HepG2 (cell line): ENCODE results near the gene TFDP2. TPM values are rescaled to one million over a fixed set of nuclear protein-coding genes. Genes with fewer than 3 reads are reported as not detected.

Source experiments
- ATAC-seq: fragments of 200-7000 bp; cut with Tn5 transposase; 3 replicates; pipeline ENCODE4 v1.9.1; 2020; ENCODE audit warnings: mild to moderate bottlenecking, moderate library complexity
- BruUV-seq: library from RNA; stranded (reverse); fragments of 400-500 nt; replicated peaks from 2 replicates; lab custom pipeline; 2021; lab: Mats Ljungman, UMichigan
- CTCF ChIA-PET: fragments of 300-600 bp; formaldehyde crosslinking; extraction: SDS; loops from one replicate; lab custom pipeline; 2021; ENCODE audit warnings: low total read pairs, inconsistent platforms, low intra/inter-chr PET ratio; lab: Yijun Ruan, JAX
- POLR2A ChIA-PET: fragments of 350-600 bp; sonication (Branson Sonifier 250); formaldehyde crosslinking; loops from one replicate; lab custom pipeline; 2020; ENCODE audit warnings: antibody characterized with exemption, inconsistent platforms; lab: Yijun Ruan, JAX
- DNase-seq: peaks from one replicate; pipeline ENCODE4 v3.0.0-alpha.2; 2015; ENCODE audit warnings: low spot score
- FAIRE-seq: peaks from 3 replicates; lab custom pipeline; 2011; peaks lifted over from hg19 to GRCh38; lab: Jason Lieb, UNC
- H2AFZ ChIP-seq: one replicate; pipeline ENCODE4 v1.6.1; 2011; ENCODE audit warnings: low read length, inconsistent platforms
- H3K27ac ChIP-seq: fragments of 300-600 bp; 3 replicates; pipeline ENCODE4 v1.8.0; 2011; ENCODE audit warnings: mixed run types, mild to moderate bottlenecking, mixed read lengths, low read length, inconsistent platforms; ENCODE audit not compliant: insufficient read depth; ENCODE audit errors: extremely low read length
- H3K27me3 ChIP-seq, 2 experiments: fragments of 200-600 bp in 1 of 2; 2 replicates in 1 of 2; 3 replicates in 1 of 2; pipeline versions ENCODE4 v1.6.0 to v1.8.0; 2011; ENCODE audit warnings: low read length in 2 of 2, mild to moderate bottlenecking in 2 of 2, moderate library complexity in 2 of 2, inconsistent platforms in 1 of 2; ENCODE audit not compliant: insufficient read depth in 2 of 2, control insufficient read depth in 1 of 2
- H3K36me3 ChIP-seq, 2 experiments: fragments of 200-600 bp in 1 of 2; replicated peaks in 1 of 2; 2 replicates in 1 of 2; 3 replicates in 1 of 2; pipeline versions ENCODE4 v1.5.1 to v1.8.0; 2011; ENCODE audit warnings: low read length in 2 of 2, inconsistent platforms in 1 of 2; ENCODE audit not compliant: insufficient read depth in 2 of 2, control insufficient read depth in 1 of 2
- H3K4me1 ChIP-seq: 2 replicates; pipeline ENCODE4 v1.5.1; 2012; ENCODE audit warnings: low read length, inconsistent platforms; ENCODE audit not compliant: insufficient read depth
- H3K4me2 ChIP-seq: 2 replicates; pipeline ENCODE4 v1.6.0; 2011; ENCODE audit warnings: low read depth, low read length, inconsistent platforms
- H3K4me3 ChIP-seq, 3 experiments: fragments of 200-600 bp in 1 of 3; sonication (generic), shearing (Covaris generic) in 1 of 3; replicated peaks in 1 of 3; 2 replicates each; pipeline ENCODE4 v1.5.1; 2011 to 2016; ENCODE audit warnings: low read length in 3 of 3, inconsistent platforms in 2 of 3, low read depth in 2 of 3, mild to moderate bottlenecking in 2 of 3, control low read depth in 1 of 3, mixed read lengths in 1 of 3; ENCODE audit not compliant: insufficient read depth in 1 of 3
- H3K79me2 ChIP-seq: one replicate; pipeline ENCODE4 v1.6.1; 2011; ENCODE audit warnings: low read length, inconsistent platforms; ENCODE audit not compliant: insufficient read depth
- H3K9ac ChIP-seq: 2 replicates; pipeline ENCODE4 v1.6.0; 2011; ENCODE audit warnings: mild to moderate bottlenecking, low read depth, low read length, inconsistent platforms; ENCODE audit not compliant: insufficient read depth
- H3K9me3 ChIP-seq: 2 replicates; pipeline ENCODE4 v1.5.1; 2012; ENCODE audit warnings: mild to moderate bottlenecking, low read length
- H4K20me1 ChIP-seq: 2 replicates; pipeline ENCODE4 v1.6.0; 2011; ENCODE audit warnings: inconsistent platforms, mild to moderate bottlenecking, low read length, moderate library complexity; ENCODE audit not compliant: insufficient read depth
- ARNTL ChIP-seq: sonication (generic); formaldehyde crosslinking; IDR thresholded peaks from 2 replicates; pipeline ENCODE4 v1.4.0; 2020; ENCODE audit warnings: mild to moderate bottlenecking, missing genetic modification reagents
- BRD4 ChIP-seq: sonication (generic); formaldehyde crosslinking; IDR thresholded peaks from 2 replicates; pipeline ENCODE4 v1.4.0; 2020; ENCODE audit warnings: missing genetic modification reagents
- CC2D1A ChIP-seq: sonication (generic); formaldehyde crosslinking; IDR thresholded peaks from 2 replicates; pipeline ENCODE4 v1.8.1; 2023; ENCODE audit warnings: mild to moderate bottlenecking, missing genetic modification reagents
- CENPBD1 ChIP-seq: sonication (generic); formaldehyde crosslinking; IDR thresholded peaks from 2 replicates; pipeline ENCODE4 v1.8.0; 2022; ENCODE audit warnings: missing genetic modification reagents, low read depth, mild to moderate bottlenecking, borderline replicate concordance
- GMEB2 ChIP-seq: IDR thresholded peaks from 2 replicates; pipeline ENCODE4 v1.6.1; 2016; ENCODE audit warnings: missing biosample characterization, missing genetic modification reagents, low read depth
- IKZF4 ChIP-seq: sonication (generic); formaldehyde crosslinking; IDR thresholded peaks from 2 replicates; pipeline ENCODE4 v1.5.1; 2020; ENCODE audit warnings: borderline replicate concordance, mild to moderate bottlenecking, low read depth, missing genetic modification reagents; ENCODE audit errors: not compliant biosample characterization
- NFKBIZ ChIP-seq: IDR thresholded peaks from 2 replicates; pipeline ENCODE4 v1.6.1; 2018; ENCODE audit warnings: missing genetic modification reagents, missing compliant biosample characterization
- POLR2A ChIP-seq, 2 experiments: IDR thresholded peaks; 2 replicates each; pipeline ENCODE4 v1.6.1; 2011; ENCODE audit warnings: low read depth in 2 of 2, low read length in 2 of 2, mild to moderate bottlenecking in 1 of 2, moderate library complexity in 1 of 2; ENCODE audit not compliant: insufficient read depth in 1 of 2
- ZC3H13 ChIP-seq: sonication (generic); formaldehyde crosslinking; IDR thresholded peaks from 2 replicates; pipeline ENCODE4 v1.8.1; 2023; ENCODE audit warnings: mild to moderate bottlenecking, missing genetic modification reagents, moderate library complexity
- ZFX ChIP-seq: sonication (generic); formaldehyde crosslinking; IDR thresholded peaks from 2 replicates; pipeline ENCODE4 v1.4.0; 2020; ENCODE audit warnings: mild to moderate bottlenecking, low read depth, missing genetic modification reagents, moderate library complexity
- ZNF337 ChIP-seq: sonication (generic); formaldehyde crosslinking; IDR thresholded peaks from 2 replicates; pipeline ENCODE4 v1.5.1; 2020; ENCODE audit warnings: missing genetic modification reagents, low read depth, mild to moderate bottlenecking, borderline replicate concordance
- ZNF44 ChIP-seq: sonication (generic); formaldehyde crosslinking; IDR thresholded peaks from 2 replicates; pipeline ENCODE4 v1.5.1; 2020; ENCODE audit warnings: mild to moderate bottlenecking, missing genetic modification reagents
- ZNF691 ChIP-seq: sonication (generic); formaldehyde crosslinking; IDR thresholded peaks from 2 replicates; pipeline ENCODE4 v1.4.0; 2020; ENCODE audit warnings: missing genetic modification reagents, low read depth, mild to moderate bottlenecking, borderline replicate concordance
- ZNF788 ChIP-seq: sonication (generic); formaldehyde crosslinking; IDR thresholded peaks from 2 replicates; pipeline ENCODE4 v1.5.0; 2020; ENCODE audit warnings: mild to moderate bottlenecking, missing genetic modification reagents, borderline replicate concordance
- ZNF841 ChIP-seq: sonication (generic); formaldehyde crosslinking; IDR thresholded peaks from 2 replicates; pipeline ENCODE4 v1.8.1; 2023; ENCODE audit warnings: missing genetic modification reagents, borderline replicate concordance
- ZSCAN5A ChIP-seq: sonication (generic); formaldehyde crosslinking; IDR thresholded peaks from 2 replicates; pipeline ENCODE4 v1.8.0; 2022; ENCODE audit warnings: mild to moderate bottlenecking, missing genetic modification reagents, borderline replicate concordance
- WGBS: methylation state at CpG from one replicate; pipeline ENCODE4 v1.1.6; 2017; ENCODE audit warnings: low lambda C conversion rate; 5-methylcytosine and 5-hydroxymethylcytosine counted together
- in situ Hi-C: cut with HindIII; loops from 2 replicates; pipeline ENCODE4 v1.10.0; 2017; ENCODE audit warnings: low pct_unique_long_range_greater_than_20kb; ENCODE audit not compliant: extremely low pct_ligation_motif_present
- intact Hi-C: fragments of 100-400 bp; cut with micrococcal nuclease; formaldehyde crosslinking; loops from one replicate; pipeline ENCODE4 v1.10.0; 2022; ENCODE audit not compliant: unreplicated experiment
- polyA plus RNA-seq, 8 experiments: library from polyadenylated mRNA; depleted of rRNA in 3 of 8; stranded (reverse) in 7 of 8; unstranded in 1 of 8; fragments of >200 nt; fragmentation: Illumina TruSeq in 4 of 8; extraction: Trizol in 4 of 8; gene quantifications; 2 replicates each; pipeline versions ENCODE4 v1.2.1 to v1.2.3, GENCODE V29; 2011 to 2016; ENCODE audit warnings: low read depth in 4 of 8, missing spikeins in 1 of 8, mixed read lengths in 1 of 8; ENCODE audit not compliant: insufficient read depth in 1 of 8
- total RNA-seq, 5 experiments: library from RNA; depleted of rRNA; stranded (reverse); fragments of >200 nt; fragmentation: Illumina TruSeq; extraction: Trizol; gene quantifications; 2 replicates each; pipeline ENCODE4 v1.2.3, GENCODE V29; 2016; ENCODE audit warnings: low read depth in 1 of 5

The TFDP2 gene
- total and polyA plus RNA-seq, 2 of the 13 experiments (the other 11 are each of a cell fraction or from before 2014, with no cell fraction given), result 17.9 to 37.4 TPM

GRCh38 chr3:142118911-142119310, 30.4 kb downstream of the TFDP2 start:
- no TSS peak for BruUV-seq
- CTCF ChIA-PET, result no interaction called here
- H3K9ac ChIP-seq, result no peak overlapping the region
- FAIRE-seq (no peak), DNase-seq (no peak), ATAC-seq (no peak)
- POLR2A ChIA-PET, result no interaction called here
- no peaks in the 10 kb centered on the region for H3K27me3 ChIP-seq
- no peaks in the 10 kb centered on the region for H3K79me2 ChIP-seq
- H3K36me3 ChIP-seq, result no peaks in the 10 kb centered on the region
- H3K9me3 ChIP-seq, result no peaks in the 10 kb centered on the region
- no peak overlapping the region for H3K4me3 ChIP-seq
- intact Hi-C loops (no loop called here), in situ Hi-C loops (no loop called here)
- no peak overlapping the region for H3K4me2 ChIP-seq
- H3K27ac ChIP-seq, result no peak overlapping the region
- H3K4me1 ChIP-seq, result peaks cover 24% of the 10 kb centered on the region
- peaks cover 10% of the 10 kb centered on the region; the same call in 1 of the 2 replicates for H4K20me1 ChIP-seq
- TF ChIP-seq IKZF4 (CRISPR knock-in tag), result no peak
- TF ChIP-seq POLR2A (IDR thresholded peaks at IDR 0.05; ENCODE audit: insufficient read depth in 1 of 2, low read depth in 2 of 2, low read length in 2 of 2), result no peak
- no peak for TF ChIP-seq ZNF841 (CRISPR knock-in tag)
- TF ChIP-seq ZNF337 (CRISPR knock-in tag), result no peak
- TF ChIP-seq ZNF788 (CRISPR knock-in tag), result no peak
- no peak for TF ChIP-seq ZFX (CRISPR knock-in tag)
- no peak for TF ChIP-seq ZNF44 (CRISPR knock-in tag)
- TF ChIP-seq ARNTL, result no peak
- TF ChIP-seq ZSCAN5A (CRISPR knock-in tag), result no peak
- TF ChIP-seq ZNF691 (CRISPR knock-in tag), result no peak
- no peak for TF ChIP-seq CENPBD1 (CRISPR knock-in tag)
- no peak for TF ChIP-seq NFKBIZ (CRISPR knock-in tag)
- TF ChIP-seq ZC3H13 (CRISPR knock-in tag), result no peak
- no peak for TF ChIP-seq BRD4 (CRISPR knock-in tag)
- TF ChIP-seq GMEB2 (CRISPR knock-in tag), result no peak
- TF ChIP-seq CC2D1A (CRISPR knock-in tag), result no peak
- 100% methylated on average over 3 of the region's 3 CpGs for WGBS
- no peak overlapping the region for H2AFZ ChIP-seq
